ENCODE measurements around the gene CLNS1A.

GRCh38 chr11:77672264-77672663 lies 34.7 kb upstream of the CLNS1A start:
- TF ChIP-seq POLR2A (IDR thresholded peaks at IDR 0.05; ENCODE audit: low read length) (no peak), GATA1 (IDR thresholded peaks at IDR 0.05; ENCODE audit: low read depth, low read length) (no peak)
